K562 (cell line): ENCODE measurements around the gene RAB31. TPM values are rescaled to one million over a fixed set of nuclear protein-coding genes. Genes with fewer than 3 reads are reported as not detected.

Experiments
- ELF4 ChIP-seq: fragments of 450-650 bp; formaldehyde crosslinking; IDR thresholded peaks from 2 replicates; pipeline ENCODE4 v1.4.0; 2022; ENCODE audit warnings: missing genetic modification characterization
- ETV6 ChIP-seq, 3 experiments: fragments of 150-350 bp in 1 of 3; sonication (generic) in 1 of 3; formaldehyde crosslinking in 1 of 3; IDR thresholded peaks; 2 replicates each; pipeline versions ENCODE4 v1.6.1 to v1.8.0; 2014 to 2022; ENCODE audit warnings: borderline replicate concordance in 2 of 3, low read depth in 2 of 3, antibody characterized with exemption in 1 of 3, low read length in 1 of 3, mild to moderate bottlenecking in 1 of 3, missing genetic modification reagents in 1 of 3
- FOXA1 ChIP-seq: fragments of 450-650 bp; IDR thresholded peaks from 2 replicates; pipeline ENCODE4 v1.6.1; 2016; ENCODE audit warnings: mild to moderate bottlenecking, borderline replicate concordance
- HEY1 ChIP-seq: fragments of 250-450 bp; sonication (Bioruptor Pico); IDR thresholded peaks from 2 replicates; pipeline ENCODE4 v1.5.0; 2020; ENCODE audit warnings: mild to moderate bottlenecking, moderate library complexity, borderline replicate concordance
- KDM1A ChIP-seq, 2 experiments: fragments of 450-650 bp; IDR thresholded peaks; 2 replicates each; pipeline ENCODE4 v1.6.1; 2016; ENCODE audit warnings: mild to moderate bottlenecking in 2 of 2
- LARP7 ChIP-seq: fragments of 450-650 bp; IDR thresholded peaks from 2 replicates; pipeline ENCODE4 v1.6.1; 2016
- MED1 ChIP-seq: sonication (generic); formaldehyde crosslinking; IDR thresholded peaks from 2 replicates; pipeline ENCODE4 v1.8.1; 2023; ENCODE audit warnings: missing genetic modification reagents, borderline replicate concordance
- MXD1 ChIP-seq: fragments of 250-450 bp; sonication (Bioruptor Pico); IDR thresholded peaks from 2 replicates; pipeline ENCODE4 v1.8.0; 2021; ENCODE audit warnings: borderline replicate concordance, mild to moderate bottlenecking, moderate library complexity; ENCODE audit not compliant: poor library complexity, severe bottlenecking
- NCOA1 ChIP-seq: fragments of 450-650 bp; IDR thresholded peaks from 2 replicates; pipeline ENCODE4 v1.6.1; 2016; ENCODE audit warnings: low read depth
- NR4A1 ChIP-seq, 2 experiments: fragments of 250-450 bp in 1 of 2; fragments of 450-650 bp in 1 of 2; sonication (Bioruptor Pico) in 1 of 2; IDR thresholded peaks; 2 replicates each; pipeline versions ENCODE4 v1.4.0 to v1.6.1; 2016 to 2020; ENCODE audit warnings: mild to moderate bottlenecking in 2 of 2, missing compliant biosample characterization in 1 of 2, missing genetic modification characterization in 1 of 2, moderate library complexity in 1 of 2
- NRF1 ChIP-seq, 2 experiments: fragments of 450-650 bp; IDR thresholded peaks in 1 of 2; conservative IDR thresholded peaks in 1 of 2; 2 replicates each; pipeline ENCODE4 v1.6.1; 2014; ENCODE audit warnings: mild to moderate bottlenecking in 2 of 2
- PHF20 ChIP-seq: fragments of 450-650 bp; IDR thresholded peaks from 2 replicates; pipeline ENCODE4 v1.6.1; 2018; ENCODE audit not compliant: partially characterized antibody
- POLR2G ChIP-seq: fragments of 200-400 bp; formaldehyde crosslinking; IDR thresholded peaks from 2 replicates; pipeline ENCODE4 v1.6.1; 2017; ENCODE audit warnings: low read depth, mild to moderate bottlenecking, antibody characterized with exemption, low read length, moderate library complexity
- RNF219 ChIP-seq: fragments of 250-450 bp; sonication (Bioruptor Pico); IDR thresholded peaks from 2 replicates; pipeline ENCODE4 v1.5.0; 2022; ENCODE audit warnings: mild to moderate bottlenecking
- SLC30A9 ChIP-seq: fragments of 250-450 bp; sonication (Bioruptor Pico); IDR thresholded peaks from 2 replicates; pipeline ENCODE4 v1.8.0; 2022; ENCODE audit warnings: mild to moderate bottlenecking, moderate library complexity
- TBP ChIP-seq: optimal IDR thresholded peaks from 2 replicates; pipeline ENCODE3; 2011; ENCODE audit warnings: low read depth, low read length, improper control_type of control experiment
- TEAD1 ChIP-seq, 2 experiments: fragments of 450-650 bp in 1 of 2; sonication (generic) in 1 of 2; formaldehyde crosslinking; IDR thresholded peaks; 2 replicates each; pipeline versions ENCODE4 v1.4.0 to v1.8.0; 2020 to 2022; ENCODE audit warnings: mild to moderate bottlenecking in 2 of 2, missing genetic modification reagents in 1 of 2
- ZNF551 ChIP-seq: fragments of 250-450 bp; sonication (Bioruptor Pico); IDR thresholded peaks from 2 replicates; pipeline ENCODE4 v1.5.0; 2021; ENCODE audit warnings: mild to moderate bottlenecking, moderate library complexity
- polyA plus RNA-seq, 8 experiments: library from polyadenylated mRNA; depleted of rRNA in 4 of 8; stranded (reverse) in 5 of 8; unstranded in 3 of 8; fragments of >200 nt; fragmentation: Nextera tagmentation in 2 of 8; fragmentation: Illumina TruSeq in 1 of 8; extraction: Ambion mirVana in 2 of 8; extraction: Trizol in 1 of 8; gene quantifications; 2 replicates each; pipeline versions ENCODE4 v1.2.1 to v1.2.3, GENCODE V29; 2011 to 2014; ENCODE audit warnings: inconsistent platforms in 1 of 8, missing spikeins in 1 of 8
- total RNA-seq, 7 experiments: library from RNA; depleted of rRNA in 6 of 7; stranded (reverse); fragments of >200 nt in 6 of 7; fragmentation: Illumina TruSeq in 2 of 7; extraction: Trizol in 2 of 7; gene quantifications; 2 replicates each; pipeline versions ENCODE4 v1.2.1 to v1.2.3, GENCODE V29; 2011 to 2021; ENCODE audit warnings: low replicate concordance in 1 of 7
- TF ChIP-seq, protein P1 (sequence below): fragments of 250-450 bp; sonication (Bioruptor Pico); IDR thresholded peaks from 2 replicates; pipeline ENCODE4 v1.5.0; 2020; ENCODE audit warnings: mild to moderate bottlenecking, borderline replicate concordance
- TF ChIP-seq, protein P2 (sequence below): sonication (generic); formaldehyde crosslinking; IDR thresholded peaks from 2 replicates; pipeline ENCODE4 v1.8.1; 2022; ENCODE audit warnings: missing genetic modification reagents

Gene RAB31
- total and polyA plus RNA-seq, 9 of the 15 experiments (the other 6 are each of a cell fraction or from before 2014, with no cell fraction given) = 20.7 to 70.4 (median 41.3) TPM

DNA sequence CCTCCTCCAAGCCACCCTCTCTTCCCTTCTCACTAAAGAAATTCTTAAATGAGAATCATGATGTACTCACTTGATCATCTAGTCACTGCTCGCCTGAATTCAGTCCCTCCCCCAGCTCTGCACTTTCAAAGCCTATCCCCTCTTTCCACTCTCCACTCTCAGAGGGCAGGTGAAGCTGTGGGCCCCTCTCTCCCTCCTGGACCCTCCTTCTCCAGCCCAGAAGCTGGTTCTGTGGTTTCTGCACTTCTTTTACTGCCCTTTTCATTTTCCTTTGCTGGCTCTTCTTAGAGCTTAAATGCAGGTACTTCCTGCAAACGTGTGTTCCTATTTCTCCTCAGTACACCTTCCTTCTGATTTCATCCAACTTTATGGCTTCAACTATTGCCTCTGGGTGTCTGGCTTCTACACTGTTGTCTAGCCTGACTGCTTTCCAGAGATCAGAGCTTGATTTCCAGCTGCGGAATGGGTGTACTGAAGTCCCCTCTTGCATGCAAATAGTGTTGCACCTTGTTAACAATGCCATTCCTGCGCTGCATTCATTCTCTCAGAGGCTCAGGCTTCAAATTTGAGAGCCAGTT, 162.4 kb downstream of the RAB31 start (continued):
- TF ChIP-seq MED1 (no peak), NR4A1 (CRISPR knock-in tag; IDR thresholded peaks at IDR 0.05) (no peak; the same call in 1 of the 2 replicates), NR4A1 (tag; IDR thresholded peaks at IDR 0.05) (peak; percentile 3; the same call in 1 of the 2 replicates), SLC30A9 (CRISPR knock-in tag) (no peak), ZNF551 (CRISPR knock-in tag) (no peak), MXD1 (CRISPR knock-in tag) (no peak), TEAD1 (CRISPR knock-in tag; IDR thresholded peaks at IDR 0.05) (no peak), PHF20 (no peak), RNF219 (CRISPR knock-in tag) (no peak), ETV6 (IDR thresholded peaks at IDR 0.05; ENCODE audit: borderline replicate concordance in 1 of 2, low read depth in 2 of 2, low read length in 1 of 2) (no peak), ETV6 (CRISPR knock-in tag; IDR thresholded peaks at IDR 0.05; ENCODE audit: borderline replicate concordance) (no peak), LARP7 (no peak), HEY1 (0 out of 2 replicates have a peak, but pooled peaks have one; percentile 46), KDM1A (IDR thresholded peaks at IDR 0.05) (no peak), NRF1 (conservative IDR thresholded peaks at IDR 0.05 in 1 of 2, IDR thresholded peaks at IDR 0.05 in 1 of 2) (peak; percentile 62 to 70), FOXA1 (no peak), TBP (no peak), POLR2G (no peak), ELF4 (CRISPR knock-in tag) (peak; percentile 59; the same call in 1 of the 2 replicates), NCOA1 (no peak)
- TF ChIP-seq, protein P1, sequence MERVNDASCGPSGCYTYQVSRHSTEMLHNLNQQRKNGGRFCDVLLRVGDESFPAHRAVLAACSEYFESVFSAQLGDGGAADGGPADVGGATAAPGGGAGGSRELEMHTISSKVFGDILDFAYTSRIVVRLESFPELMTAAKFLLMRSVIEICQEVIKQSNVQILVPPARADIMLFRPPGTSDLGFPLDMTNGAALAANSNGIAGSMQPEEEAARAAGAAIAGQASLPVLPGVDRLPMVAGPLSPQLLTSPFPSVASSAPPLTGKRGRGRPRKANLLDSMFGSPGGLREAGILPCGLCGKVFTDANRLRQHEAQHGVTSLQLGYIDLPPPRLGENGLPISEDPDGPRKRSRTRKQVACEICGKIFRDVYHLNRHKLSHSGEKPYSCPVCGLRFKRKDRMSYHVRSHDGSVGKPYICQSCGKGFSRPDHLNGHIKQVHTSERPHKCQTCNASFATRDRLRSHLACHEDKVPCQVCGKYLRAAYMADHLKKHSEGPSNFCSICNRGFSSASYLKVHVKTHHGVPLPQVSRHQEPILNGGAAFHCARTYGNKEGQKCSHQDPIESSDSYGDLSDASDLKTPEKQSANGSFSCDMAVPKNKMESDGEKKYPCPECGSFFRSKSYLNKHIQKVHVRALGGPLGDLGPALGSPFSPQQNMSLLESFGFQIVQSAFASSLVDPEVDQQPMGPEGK (CRISPR knock-in tag) = peak; percentile 17; the same call in 1 of the 2 replicates
- TF ChIP-seq, protein P2, sequence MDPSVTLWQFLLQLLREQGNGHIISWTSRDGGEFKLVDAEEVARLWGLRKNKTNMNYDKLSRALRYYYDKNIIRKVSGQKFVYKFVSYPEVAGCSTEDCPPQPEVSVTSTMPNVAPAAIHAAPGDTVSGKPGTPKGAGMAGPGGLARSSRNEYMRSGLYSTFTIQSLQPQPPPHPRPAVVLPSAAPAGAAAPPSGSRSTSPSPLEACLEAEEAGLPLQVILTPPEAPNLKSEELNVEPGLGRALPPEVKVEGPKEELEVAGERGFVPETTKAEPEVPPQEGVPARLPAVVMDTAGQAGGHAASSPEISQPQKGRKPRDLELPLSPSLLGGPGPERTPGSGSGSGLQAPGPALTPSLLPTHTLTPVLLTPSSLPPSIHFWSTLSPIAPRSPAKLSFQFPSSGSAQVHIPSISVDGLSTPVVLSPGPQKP (CRISPR knock-in tag) = no peak
